BJ (cell line): ENCODE data around the gene GLYR1. TPM values are rescaled to one million over a fixed set of nuclear protein-coding genes. Genes with fewer than 3 reads are reported as not detected.

ENCODE experiments used
- CTCF ChIA-PET: fragments of 350-600 bp; formaldehyde crosslinking; extraction: SDS; loops from one replicate; lab custom pipeline; 2021; ENCODE audit warnings: antibody characterized with exemption, inconsistent platforms; lab: Yijun Ruan, JAX
- POLR2A ChIA-PET: fragments of 300-600 bp; sonication (Branson Sonifier 250); formaldehyde crosslinking; extraction: SDS; loops from one replicate; lab custom pipeline; 2021; ENCODE audit warnings: antibody characterized with exemption; lab: Charles Lee
- DNase-seq: peaks from one replicate; pipeline ENCODE4 v3.0.0-alpha.2; 2011; ENCODE audit warnings: low read depth
- H3K27me3 ChIP-seq: 2 replicates; pipeline ENCODE4 v1.6.0; 2011; ENCODE audit warnings: low read length; ENCODE audit not compliant: control insufficient read depth, insufficient read depth
- H3K36me3 ChIP-seq: 2 replicates; pipeline ENCODE4 v1.5.1; 2011; ENCODE audit warnings: low read length; ENCODE audit not compliant: control insufficient read depth, insufficient read depth
- H3K4me3 ChIP-seq: 2 replicates; pipeline ENCODE4 v1.5.1; 2011; ENCODE audit warnings: low read depth, mild to moderate bottlenecking, control low read depth, low read length
- CTCF ChIP-seq: IDR thresholded peaks from 2 replicates; pipeline ENCODE4 v1.5.1; 2011; ENCODE audit warnings: low read depth, mild to moderate bottlenecking, control low read depth, inconsistent platforms, low read length, moderate library complexity; ENCODE audit not compliant: insufficient read depth
- polyA plus RNA-seq: library from polyadenylated mRNA; depleted of rRNA; stranded (reverse); fragments of >200 nt; gene quantifications from 2 replicates; pipeline ENCODE4 v1.2.3, GENCODE V29; 2011

The GLYR1 gene
- polyA plus RNA-seq, 1 experiment, result 41.6 TPM

GRCh38 chr16:4795181-4795827 is 51.8 kb downstream of the GLYR1 start, which contains the start of gene SMIM22:
SMIM22 (plus strand) TSS chr16:4795369; CDS start chr16:4795735, 366 bp downstream.
- TF ChIP-seq CTCF, result no peak
- no peak for DNase-seq
- no peaks in the 10 kb centered on the region; the same call in none of the 2 replicates for H3K36me3 ChIP-seq
- H3K4me3 ChIP-seq, result no peak within 1 kb of the TSS
- CTCF ChIA-PET, result interaction anchor here (1.0 kb wide), 1 partner anchor 155 kb away, joined by 3 read pairs; no protein-coding TSS in a partner anchor
- H3K27me3 ChIP-seq, result no peaks in the 10 kb centered on the region
- POLR2A ChIA-PET, result no interaction called here

GRCh38 chr16:4792951-4793513 is 54.1 kb downstream of the GLYR1 start:
- POLR2A ChIA-PET, result no interaction called here
- no peaks in the 10 kb centered on the region; the same call in none of the 2 replicates for H3K36me3 ChIP-seq
- H3K27me3 ChIP-seq, result no peaks in the 10 kb centered on the region
- TF ChIP-seq CTCF, result no peak
- no peak overlapping the region for H3K4me3 ChIP-seq
- CTCF ChIA-PET, result no interaction called here
- no peak for DNase-seq

GRCh38 chr16:4790871-4791270 is 56.2 kb downstream of the GLYR1 start:
- Histone ChIP-seq H3K27me3 (no peaks in the 10 kb centered on the region), H3K36me3 (no peaks in the 10 kb centered on the region; the same call in 1 of the 2 replicates), H3K4me3 (no peak overlapping the region)
- DNase-seq, result no peak
- CTCF ChIA-PET, result no interaction called here
- TF ChIP-seq CTCF, result no peak
- POLR2A ChIA-PET, result no interaction called here

DNA sequence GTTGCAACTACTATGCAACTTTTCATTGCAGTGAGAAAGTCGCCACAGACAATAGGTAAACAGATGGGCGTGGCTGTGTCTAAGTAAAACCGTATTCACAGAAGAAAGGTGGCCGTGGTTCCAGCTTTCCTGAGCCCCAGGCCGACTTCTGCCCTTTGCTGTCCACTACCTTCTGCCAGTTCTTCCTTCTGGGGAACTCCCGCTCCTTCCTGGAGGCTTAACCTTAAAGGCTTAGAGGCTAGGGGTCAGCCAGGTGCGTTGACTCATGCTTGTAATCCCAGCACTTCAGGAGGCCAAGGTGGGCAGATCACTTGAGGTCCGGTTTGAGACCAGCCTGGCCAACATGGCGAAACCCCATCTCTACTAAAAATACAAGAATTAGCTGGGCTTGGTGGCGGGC is 56.8 kb downstream of the GLYR1 start:
- TF ChIP-seq CTCF, result no peak
- CTCF ChIA-PET, result no interaction called here
- H3K36me3 ChIP-seq, result no peaks in the 10 kb centered on the region
- POLR2A ChIA-PET, result no interaction called here
- no peak for DNase-seq
- no peaks in the 10 kb centered on the region for H3K27me3 ChIP-seq
- H3K4me3 ChIP-seq, result no peak overlapping the region

DNA sequence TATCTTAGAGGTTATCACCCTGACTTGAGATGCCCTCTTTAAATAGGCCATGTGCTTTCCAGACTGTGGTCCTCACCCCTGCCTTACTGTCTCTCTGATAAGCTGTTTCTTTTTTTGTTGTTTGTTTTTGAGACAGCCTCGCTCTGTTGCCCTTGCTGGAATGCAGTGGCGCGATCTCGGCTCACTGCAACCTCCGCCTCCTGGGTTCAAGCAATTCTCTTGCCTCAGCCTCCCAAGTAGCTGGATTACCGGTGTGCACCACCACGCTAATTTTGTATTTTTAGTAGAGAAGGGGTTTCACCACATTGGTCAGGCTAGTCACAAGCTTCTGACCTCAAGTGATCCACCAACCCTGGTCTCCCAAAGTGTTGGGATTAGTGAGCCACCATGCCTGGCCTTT is 58.2 kb downstream of the GLYR1 start:
- no peak overlapping the region for H3K4me3 ChIP-seq
- no peaks in the 10 kb centered on the region for H3K27me3 ChIP-seq
- DNase-seq, result no peak
- TF ChIP-seq CTCF, result no peak
- ChIA-PET CTCF (no interaction called here), POLR2A (no interaction called here)
- H3K36me3 ChIP-seq, result no peaks in the 10 kb centered on the region
